ENCODE measurements around the gene CASP9. TPM values are rescaled to one million over a fixed set of nuclear protein-coding genes. Genes with fewer than 3 reads are reported as not detected.

CASP9 gene
- total RNA-seq, 1 experiment from 2014 or later = 12.4 TPM

DNA sequence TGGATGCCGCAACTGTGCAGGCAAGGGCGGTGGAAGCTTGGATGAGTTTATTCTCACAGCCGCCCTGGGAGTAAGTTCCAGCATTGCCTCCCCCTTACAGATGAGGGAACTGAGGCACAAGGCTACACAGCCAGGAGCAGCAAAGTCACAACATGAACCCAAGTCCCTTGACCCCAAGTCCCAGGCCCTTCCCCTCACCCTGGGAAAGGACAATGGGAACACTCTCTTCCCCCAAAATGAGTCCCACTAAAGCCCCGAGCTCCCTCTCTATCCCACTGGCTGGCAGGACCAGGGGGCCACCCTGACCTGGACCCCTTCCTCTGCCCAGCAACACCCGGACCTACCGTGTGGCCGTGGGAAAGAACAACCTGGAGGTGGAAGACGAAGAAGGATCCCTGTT is 81.9 kb downstream of the CASP9 start:
- H2AFZ ChIP-seq = no peak overlapping the region
- no peak overlapping the region for H3K4me3 ChIP-seq
- no peak for TF ChIP-seq EZH2 (IDR thresholded peaks at IDR 0.05; ENCODE audit: low read depth)
- no peak for TF ChIP-seq CTCF (conservative IDR thresholded peaks at IDR 0.05)
- H3K9me2 ChIP-seq (ENCODE audit: insufficient read depth) = no peaks in the 10 kb centered on the region
- H3F3A ChIP-seq (ENCODE audit: insufficient read depth, low read depth) = no peaks in the 10 kb centered on the region
- H3K4me1 ChIP-seq (replicated peaks; ENCODE audit: insufficient read depth) = no peaks in the 10 kb centered on the region
- H3K9me3 ChIP-seq (ENCODE audit: insufficient read depth, low read depth) = no peaks in the 10 kb centered on the region
- ChIA-PET CTCF (no interaction called here), POLR2A (ENCODE audit: unreplicated experiment) (no interaction called here)
- no peak for DNase-seq
- no peak overlapping the region for H3K4me2 ChIP-seq
- intact Hi-C loops (cut with micrococcal nuclease; ENCODE audit: unreplicated experiment) = no loop called here
- H3K36me3 ChIP-seq (ENCODE audit: low read depth) = no peaks in the 10 kb centered on the region
- BruUV-seq (replicated peaks) = no TSS peak
- H3K27ac ChIP-seq = no peak overlapping the region
- H3K79me2 ChIP-seq (ENCODE audit: low read depth) = no peaks in the 10 kb centered on the region
- H3K27me3 ChIP-seq (ENCODE audit: insufficient read depth, low read depth) = no peaks in the 10 kb centered on the region
- H4K20me1 ChIP-seq (ENCODE audit: insufficient read depth) = no peaks in the 10 kb centered on the region

Other genes starting within 250 kb of the CASP9 start
- 129 and 160 TPM in 2 replicates for gene EFHD2, start 114.3 kb downstream of the CASP9 start, total RNA-seq (2021)
- gene CTRC, start 85.8 kb downstream of the CASP9 start, total RNA-seq (2021) = not detected in 2 replicates
- not detected in 2 replicates for gene CELA2A, start 67.5 kb downstream of the CASP9 start, total RNA-seq (2021)
- not detected in 2 replicates for gene CELA2B, start 48.1 kb downstream of the CASP9 start, total RNA-seq (2021)
- gene DNAJC16, start 2.6 kb upstream of the CASP9 start, total RNA-seq (2021) = 12.0 and 18.8 TPM in 2 replicates
- gene AGMAT, start 60.8 kb upstream of the CASP9 start, total RNA-seq (2021) = 2.7 and 2.9 TPM in 2 replicates
- 36.1 and 38.0 TPM in 2 replicates for gene DDI2, start 93.2 kb upstream of the CASP9 start, total RNA-seq (2021)
- gene PLEKHM2, start 160.1 kb upstream of the CASP9 start, total RNA-seq (2021) = 45.9 and 51.8 TPM in 2 replicates
- 1.4 and 1.7 TPM in 2 replicates for gene SLC25A34, start 212.0 kb upstream of the CASP9 start, total RNA-seq (2021)
- not detected in 2 replicates for gene TMEM82, start 218.3 kb upstream of the CASP9 start, total RNA-seq (2021)
- gene FBLIM1, start 234.6 kb upstream of the CASP9 start, total RNA-seq (2021) = 57.2 and 114 TPM in 2 replicates

Data from PC-9 (cell line).